ENCODE results near the gene XRCC5. TPM values are rescaled to one million over a fixed set of nuclear protein-coding genes. Genes with fewer than 3 reads are reported as not detected.

Gene XRCC5
- total RNA-seq, 5 donors from 2014 or later (not counting 1 experiment from before 2014, with no cell fraction given), result 187 to 219 (median 202) TPM

- H3K27me3 Mint-ChIP-seq, result no peaks in the 10 kb centered on the region
- no CpG with 5 or more reads among the region's 1 CpG for WGBS (ENCODE audit: insufficient coverage)
- peak overlapping the region; percentile 98 to 100 (median 100) for H3K4me3 Mint-ChIP-seq
- peaks cover 69 to 75% (median 70%) of the 10 kb centered on the region in 3 donors for H3K4me1 Mint-ChIP-seq
- peaks cover 41% of the 10 kb centered on the region for H3K36me3 Mint-ChIP-seq
- DNase-seq (no peak), ATAC-seq (replicated peaks in 1 of 4) (no peak)
- H3K27ac Mint-ChIP-seq, result peak overlapping the region; percentile 100
- POLR2A ChIA-PET, result interaction anchor here (0.5 to 2.0 kb wide), 7 partner anchors 8 to 98 kb away, joined by 3 to 8 read pairs (median 3); no protein-coding TSS in a partner anchor
- no peaks in the 10 kb centered on the region for H3K9me3 Mint-ChIP-seq
- Histone ChIP-seq H3K4me1 (ENCODE audit: control insufficient read depth in 1 of 2, extremely low read depth in 1 of 2, insufficient read depth in 2 of 2, low read length in 2 of 2) (peaks cover 31 to 35% of the 10 kb centered on the region in 2 experiments), H3K4me3 (ENCODE audit: control insufficient read depth in 1 of 2, extremely low read depth in 1 of 2, low read length in 1 of 2) (peak overlapping the region in 1 of 2 donors; percentile 99), H3K36me3 (ENCODE audit: control insufficient read depth in 2 of 2, extremely low read depth in 1 of 2, insufficient read depth in 1 of 2, low read length in 1 of 2) (peaks cover 5 to 36% of the 10 kb centered on the region in 2 donors), H3K27me3 (replicated peaks in 1 of 2; ENCODE audit: control insufficient read depth in 2 of 2, extremely low read depth in 1 of 2, insufficient read depth in 2 of 2, low read length in 1 of 2) (no peaks in the 10 kb centered on the region), H3K9me3 (no peaks in the 10 kb centered on the region), H3K27ac (ENCODE audit: low read length) (peak overlapping the region; percentile 95)
- CTCF ChIA-PET, result interaction anchor here (0.8 to 3.8 kb wide), 15 partner anchors 9 to 387 kb away, joined by 3 to 16 read pairs (median 4); partner anchors contain the start of genes PECR (in 1 of the 2), SMARCAL1 (in 1 of the 2) and TMEM169 (in 1 of the 2)
Measured at GRCh38 chr2:216110620-216111019, 1.5 kb downstream of the XRCC5 start.

- H3K27me3 Mint-ChIP-seq, result no peaks in the 10 kb centered on the region
- ATAC-seq (replicated peaks in 1 of 4), result no peak
- Histone ChIP-seq H3K27me3 (replicated peaks in 1 of 2; ENCODE audit: control insufficient read depth in 2 of 2, extremely low read depth in 1 of 2, insufficient read depth in 2 of 2, low read length in 1 of 2) (no peaks in the 10 kb centered on the region), H3K27ac (ENCODE audit: low read length) (no peak overlapping the region), H3K36me3 (ENCODE audit: control insufficient read depth in 2 of 2, extremely low read depth in 1 of 2, insufficient read depth in 1 of 2, low read length in 1 of 2) (peaks cover 5 to 38% of the 10 kb centered on the region in 2 donors), H3K9me3 (no peaks in the 10 kb centered on the region), H3K4me1 (ENCODE audit: control insufficient read depth in 1 of 2, extremely low read depth in 1 of 2, insufficient read depth in 2 of 2, low read length in 2 of 2) (peaks cover 31 to 38% of the 10 kb centered on the region in 2 experiments), H3K4me3 (ENCODE audit: control insufficient read depth in 1 of 2, extremely low read depth in 1 of 2, low read length in 1 of 2) (no peak overlapping the region)
- POLR2A ChIA-PET, result interaction anchor here (0.5 to 0.6 kb wide), 2 partner anchors 14 to 22 kb away, joined by 3 read pairs; no protein-coding TSS in a partner anchor
- H3K27ac Mint-ChIP-seq, result peak overlapping the region; percentile 100
- no CpG with 5 or more reads among the region's 7 CpGs for WGBS (ENCODE audit: insufficient coverage)
- no peak for DNase-seq
- H3K9me3 Mint-ChIP-seq, result no peaks in the 10 kb centered on the region
- peaks cover 73 to 80% (median 75%) of the 10 kb centered on the region in 3 donors for H3K4me1 Mint-ChIP-seq
- peaks cover 42% of the 10 kb centered on the region for H3K36me3 Mint-ChIP-seq
- peak overlapping the region; percentile 98 to 100 (median 100) for H3K4me3 Mint-ChIP-seq
- CTCF ChIA-PET, result interaction anchor here (0.7 to 3.8 kb wide), 9 partner anchors 9 to 387 kb away, joined by 3 to 16 read pairs (median 4); partner anchors contain the start of gene SMARCAL1 (in 1 of the 2)
Measured at GRCh38 chr2:216111122-216111521, 2.0 kb downstream of the XRCC5 start.

- Mint-ChIP-seq H3K27me3 (no peaks in the 10 kb centered on the region), H3K9me3 (no peaks in the 10 kb centered on the region), H3K4me3 (peak overlapping the region in 1 of 3 donors; percentile 98), H3K4me1 (peaks cover 91 to 98% (median 93%) of the 10 kb centered on the region in 3 donors), H3K27ac (peak overlapping the region; percentile 19 to 60), H3K36me3 (peaks cover 59% of the 10 kb centered on the region)
- Histone ChIP-seq H3K27ac (ENCODE audit: low read length) (no peak overlapping the region), H3K36me3 (ENCODE audit: control insufficient read depth in 2 of 2, extremely low read depth in 1 of 2, insufficient read depth in 1 of 2, low read length in 1 of 2) (peaks cover 8 to 56% of the 10 kb centered on the region in 2 donors), H3K4me1 (ENCODE audit: control insufficient read depth in 1 of 2, extremely low read depth in 1 of 2, insufficient read depth in 2 of 2, low read length in 2 of 2) (peaks cover 35 to 43% of the 10 kb centered on the region in 2 experiments), H3K27me3 (replicated peaks in 1 of 2; ENCODE audit: control insufficient read depth in 2 of 2, extremely low read depth in 1 of 2, insufficient read depth in 2 of 2, low read length in 1 of 2) (no peaks in the 10 kb centered on the region), H3K9me3 (no peaks in the 10 kb centered on the region), H3K4me3 (ENCODE audit: control insufficient read depth in 1 of 2, extremely low read depth in 1 of 2, low read length in 1 of 2) (no peak overlapping the region)
- ATAC-seq (replicated peaks in 1 of 4), result no peak
- WGBS (ENCODE audit: insufficient coverage), result no CpG with 5 or more reads among the region's 4 CpGs
- no peak for DNase-seq
- ChIA-PET CTCF (interaction anchor here (0.6 to 3.6 kb wide), 3 partner anchors 9 to 581 kb away, joined by 3 to 17 read pairs (median 5); no protein-coding TSS in a partner anchor), POLR2A (no interaction called here)
Measured at GRCh38 chr2:216112926-216113325, 3.8 kb downstream of the XRCC5 start.

- no peaks in the 10 kb centered on the region for H3K27me3 ChIP-seq (replicated peaks in 1 of 2; ENCODE audit: control insufficient read depth in 2 of 2, extremely low read depth in 1 of 2, insufficient read depth in 2 of 2, low read length in 1 of 2)
- H3K9me3 ChIP-seq, result no peaks in the 10 kb centered on the region
- peak overlapping the region; percentile 47 for H3K27ac ChIP-seq (ENCODE audit: low read length)
- DNase-seq, result no peak
- H3K4me1 Mint-ChIP-seq, result peaks cover 94 to 99% (median 96%) of the 10 kb centered on the region in 3 donors
- H3K4me3 ChIP-seq (ENCODE audit: control insufficient read depth in 1 of 2, extremely low read depth in 1 of 2, low read length in 1 of 2), result no peak overlapping the region
- peak overlapping the region; percentile 60 to 69 for H3K27ac Mint-ChIP-seq
- no peaks in the 10 kb centered on the region for H3K27me3 Mint-ChIP-seq
- no peaks in the 10 kb centered on the region for H3K9me3 Mint-ChIP-seq
- POLR2A ChIA-PET, result interaction anchor here in 1 of 2 donors (0.6 to 1.2 kb wide), 2 partner anchors 60 to 108 kb away, joined by 3 read pairs; no protein-coding TSS in a partner anchor
- peak overlapping the region in 1 of 3 donors; percentile 93 for H3K4me3 Mint-ChIP-seq
- ATAC-seq (replicated peaks in 1 of 4), result no peak
- CTCF ChIA-PET, result interaction anchor here (0.6 to 3.6 kb wide), 6 partner anchors 9 to 580 kb away, joined by 3 to 17 read pairs (median 4); no protein-coding TSS in a partner anchor
- H3K36me3 ChIP-seq (ENCODE audit: control insufficient read depth in 2 of 2, extremely low read depth in 1 of 2, insufficient read depth in 1 of 2, low read length in 1 of 2), result peaks cover 8 to 63% of the 10 kb centered on the region in 2 donors
- 58% methylated on average over 3 of the region's 3 CpGs for WGBS (ENCODE audit: insufficient coverage)
- H3K36me3 Mint-ChIP-seq, result peaks cover 65% of the 10 kb centered on the region
- peaks cover 34 to 41% of the 10 kb centered on the region in 2 experiments for H3K4me1 ChIP-seq (ENCODE audit: control insufficient read depth in 1 of 2, extremely low read depth in 1 of 2, insufficient read depth in 2 of 2, low read length in 2 of 2)
Measured at GRCh38 chr2:216113572-216113971, 4.4 kb downstream of the XRCC5 start.

GRCh38 chr2:216114382-216114713, 5.2 kb downstream of the XRCC5 start:
- peaks cover 70% of the 10 kb centered on the region for H3K36me3 Mint-ChIP-seq
- H3K27ac Mint-ChIP-seq, result peak overlapping the region; percentile 94 to 99
- peaks cover 34 to 48% of the 10 kb centered on the region in 2 experiments for H3K4me1 ChIP-seq (ENCODE audit: control insufficient read depth in 1 of 2, extremely low read depth in 1 of 2, insufficient read depth in 2 of 2, low read length in 2 of 2)
- no peaks in the 10 kb centered on the region for H3K27me3 ChIP-seq (replicated peaks in 1 of 2; ENCODE audit: control insufficient read depth in 2 of 2, extremely low read depth in 1 of 2, insufficient read depth in 2 of 2, low read length in 1 of 2)
- peaks cover 8 to 69% of the 10 kb centered on the region in 2 donors for H3K36me3 ChIP-seq (ENCODE audit: control insufficient read depth in 2 of 2, extremely low read depth in 1 of 2, insufficient read depth in 1 of 2, low read length in 1 of 2)
- ATAC-seq (replicated peaks in 1 of 4), result peak in 1 of 4 experiments; percentile 33
- no peaks in the 10 kb centered on the region for H3K9me3 ChIP-seq
- H3K4me3 Mint-ChIP-seq, result peak overlapping the region; percentile 3 to 93 (median 88)
- POLR2A ChIA-PET, result interaction anchor here in 1 of 2 donors (0.6 to 1.2 kb wide), 4 partner anchors 31 to 108 kb away, joined by 3 to 4 read pairs (median 3); no protein-coding TSS in a partner anchor
- H3K4me3 ChIP-seq (ENCODE audit: control insufficient read depth in 1 of 2, extremely low read depth in 1 of 2, low read length in 1 of 2), result no peak overlapping the region
- peak overlapping the region; percentile 47 for H3K27ac ChIP-seq (ENCODE audit: low read length)
- H3K9me3 Mint-ChIP-seq, result no peaks in the 10 kb centered on the region
- no peak for DNase-seq
- CTCF ChIA-PET, result interaction anchor here (0.6 to 3.6 kb wide), 22 partner anchors 9 to 384 kb away, joined by 3 to 17 read pairs (median 4); partner anchors contain the start of gene RPL37A (in 1 of the 2)
- WGBS (ENCODE audit: insufficient coverage), result 68% methylated on average over 4 of the region's 4 CpGs
- no peaks in the 10 kb centered on the region for H3K27me3 Mint-ChIP-seq
- H3K4me1 Mint-ChIP-seq, result peaks cover 95 to 99% (median 97%) of the 10 kb centered on the region in 3 donors

GRCh38 chr2:216114714-216115531, 5.8 kb downstream of the XRCC5 start:
- Histone ChIP-seq H3K36me3 (ENCODE audit: control insufficient read depth in 2 of 2, extremely low read depth in 1 of 2, insufficient read depth in 1 of 2, low read length in 1 of 2) (peaks cover 8 to 75% of the 10 kb centered on the region in 2 donors), H3K9me3 (no peaks in the 10 kb centered on the region), H3K4me1 (ENCODE audit: control insufficient read depth in 1 of 2, extremely low read depth in 1 of 2, insufficient read depth in 2 of 2, low read length in 2 of 2) (peaks cover 34 to 53% of the 10 kb centered on the region in 2 experiments), H3K27me3 (replicated peaks in 1 of 2; ENCODE audit: control insufficient read depth in 2 of 2, extremely low read depth in 1 of 2, insufficient read depth in 2 of 2, low read length in 1 of 2) (no peaks in the 10 kb centered on the region), H3K4me3 (ENCODE audit: control insufficient read depth in 1 of 2, extremely low read depth in 1 of 2, low read length in 1 of 2) (peak overlapping the region; percentile 50 to 58), H3K27ac (ENCODE audit: low read length) (peak overlapping the region; percentile 47)
- no peaks in the 10 kb centered on the region for H3K27me3 Mint-ChIP-seq
- POLR2A ChIA-PET, result interaction anchor here in 1 of 2 donors (0.6 to 1.2 kb wide), 3 partner anchors 32 to 59 kb away, joined by 3 to 4 read pairs (median 3); no protein-coding TSS in a partner anchor
- ATAC-seq (replicated peaks in 1 of 4) (peak; percentile 87 to 94 (median 91)), DNase-seq (peak; percentile 94 to 100 (median 96))
- 2% methylated on average over 18 of the region's 29 CpGs for WGBS (ENCODE audit: insufficient coverage)
- H3K9me3 Mint-ChIP-seq, result no peaks in the 10 kb centered on the region
- peak overlapping the region; percentile 88 to 95 (median 93) for H3K4me3 Mint-ChIP-seq
- peaks cover 98 to 100% (median 98%) of the 10 kb centered on the region in 3 donors for H3K4me1 Mint-ChIP-seq
- peaks cover 73% of the 10 kb centered on the region for H3K36me3 Mint-ChIP-seq
- peak overlapping the region; percentile 94 to 99 for H3K27ac Mint-ChIP-seq
- CTCF ChIA-PET, result interaction anchor here (0.6 to 3.6 kb wide), 22 partner anchors 9 to 384 kb away, joined by 3 to 17 read pairs (median 4); partner anchors contain the start of gene RPL37A (in 1 of the 2)

Measured in T-cell (primary cell).